Measurements from ENCODE around the gene STX10. TPM values are rescaled to one million over a fixed set of nuclear protein-coding genes. Genes with fewer than 3 reads are reported as not detected.

STX10 gene
- total and polyA plus RNA-seq, 2 of the 4 experiments (the other 2 are of a cell fraction): 64.9 to 82.0 TPM

GRCh38 chr19:13097463-13098258 lies 52.5 kb downstream of the STX10 start:
- peaks cover 6% of the 10 kb centered on the region; the same call in 1 of the 2 replicates for H3K36me3 ChIP-seq (ENCODE audit: control insufficient read depth, insufficient read depth, low read length)
- 0 out of 2 replicates have a peak, but pooled peaks cover 4% of the 10 kb centered on the region for H3K9me1 ChIP-seq (ENCODE audit: insufficient read depth, low read length)
- no peak overlapping the region for H3K4me2 ChIP-seq (ENCODE audit: low read depth, low read length)
- no peak overlapping the region for H2BK120ac ChIP-seq (ENCODE audit: low read depth, low read length)
- DNase-seq (no peak), ATAC-seq (ENCODE audit: low read depth) (no peak)
- H2AK5ac ChIP-seq (ENCODE audit: low read depth, low read length): no peak overlapping the region
- WGBS, 2 experiments (ENCODE audit: extremely low coverage in 2 of 2, insufficient read length in 1 of 2): 50% methylated on average over 19 of the region's 69 CpGs; no CpG with 5 or more reads in 1 of the 2 experiments
- no peak overlapping the region for H3K56ac ChIP-seq (ENCODE audit: extremely low read depth, insufficient read depth, low read length)
- in situ Hi-C loops (cut with MboI; ENCODE audit: low sequenced_read_pairs) (no loop called here), intact Hi-C loops (cut with micrococcal nuclease) (no loop called here), dilution Hi-C loops (cut with HindIII; ENCODE audit: low sequenced_read_pairs, unreplicated experiment) (no loop called here)
- BruUV-seq (replicated peaks): no TSS peak
- H2AK9ac ChIP-seq (replicated peaks; ENCODE audit: low read depth, low read length, poor library complexity): no peak overlapping the region
- POLR2A ChIA-PET (ENCODE audit: unreplicated experiment): no interaction called here
- H2BK15ac ChIP-seq (ENCODE audit: low read depth, low read length): no peak overlapping the region
- no peak overlapping the region for H2AFZ ChIP-seq (replicated peaks; ENCODE audit: low read length, poor library complexity)
- H3K4me3 ChIP-seq (ENCODE audit: insufficient read depth, low read depth, low read length): no peak overlapping the region
- H4K20me1 ChIP-seq (ENCODE audit: insufficient read depth, low read length): peaks cover 14% of the 10 kb centered on the region
- H3K23ac ChIP-seq (ENCODE audit: low read depth, low read length): no peak overlapping the region
- TF ChIP-seq POLR2A (IDR thresholded peaks at IDR 0.05; ENCODE audit: low read depth, low read length) (no peak), SMC3 (IDR thresholded peaks at IDR 0.05; ENCODE audit: low read depth, low read length) (no peak), CHD1 (IDR thresholded peaks at IDR 0.05; ENCODE audit: low read depth, low read length) (no peak), CTCF (conservative IDR thresholded peaks at IDR 0.05; ENCODE audit: low read depth, low read length) (no peak), FOS (IDR thresholded peaks at IDR 0.05; ENCODE audit: low read depth, low read length) (no peak), RCOR1 (IDR thresholded peaks at IDR 0.05; ENCODE audit: insufficient replicate concordance, low read length) (no peak)
- CTCF ChIA-PET: no interaction called here
- no peak overlapping the region for H3K27ac ChIP-seq (ENCODE audit: insufficient read depth, low read length)
- H3K9me3 ChIP-seq (ENCODE audit: control insufficient read depth, insufficient read depth, low read length): no peaks in the 10 kb centered on the region
- H3K4ac ChIP-seq (ENCODE audit: low read depth, low read length): no peak overlapping the region
- H3K79me1 ChIP-seq (ENCODE audit: low read depth in 1 of 2, low read length in 2 of 2): peaks cover 0 to 17% of the 10 kb centered on the region in 2 experiments; a peak in 1 of 4 replicates
- no peak overlapping the region for H3K9ac ChIP-seq (ENCODE audit: low read depth, low read length)
- H3K4me1 ChIP-seq (ENCODE audit: control insufficient read depth, insufficient read depth, low read length): peaks cover 7% of the 10 kb centered on the region
- H4K5ac ChIP-seq (ENCODE audit: low read depth, low read length): no peak overlapping the region
- H3K27me3 ChIP-seq (ENCODE audit: control insufficient read depth, insufficient read depth, low read length): no peaks in the 10 kb centered on the region
- no peak overlapping the region for H3K14ac ChIP-seq (replicated peaks; ENCODE audit: low read depth, low read length)
- H3K18ac ChIP-seq (ENCODE audit: low read depth, low read length): no peak overlapping the region
- no peak overlapping the region for H4K91ac ChIP-seq (ENCODE audit: insufficient read depth, low read depth, low read length)
- H4K8ac ChIP-seq (ENCODE audit: low read depth in 2 of 2, low read length in 2 of 2): no peak overlapping the region
- no peak overlapping the region for H2BK5ac ChIP-seq (ENCODE audit: low read depth, low read length, poor library complexity, severe bottlenecking)
- H2BK20ac ChIP-seq (ENCODE audit: low read depth, low read length): no peak overlapping the region

Measured in IMR-90 (cell line).